GM21825 (cell line): ENCODE results near the gene RPH3AL.
"Not testable (repeated sequence)": the region's sequence is repeated elsewhere in the genome, so short reads cannot be mapped to it uniquely, and the experiment has no call there.

ENCODE experiments used
- ATAC-seq: cut with Tn5 transposase; IDR thresholded peaks from one replicate; pipeline ENCODE4 v1.9.1; 2021; ENCODE audit warnings: mild to moderate bottlenecking, moderate library complexity; ENCODE audit not compliant: unreplicated experiment

RPH3AL gene

GRCh38 chr17:206484-206883 lies 146.1 kb downstream of the RPH3AL start:
- ATAC-seq, result not testable (repeated sequence)

DNA sequence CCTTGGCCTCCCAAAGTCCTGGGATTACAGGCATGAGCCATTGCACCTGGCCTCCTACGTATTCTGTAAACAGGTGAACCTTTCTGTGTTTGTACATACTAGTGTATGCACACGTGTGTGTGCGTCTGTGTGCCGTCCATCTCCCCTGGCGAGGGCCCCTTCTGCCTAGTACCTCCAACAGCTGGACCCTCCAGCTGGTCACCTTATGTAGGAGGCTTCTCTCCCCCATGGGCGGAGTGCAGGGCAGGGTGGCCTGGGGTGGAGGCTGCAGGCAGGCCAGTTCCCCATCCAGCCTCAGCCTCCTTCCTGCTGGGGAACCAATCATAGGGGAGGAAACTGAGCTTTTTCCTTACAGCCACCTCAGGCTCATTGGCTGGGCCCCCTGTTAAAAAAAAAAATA lies 146.8 kb downstream of the RPH3AL start:
- no peak for ATAC-seq

DNA sequence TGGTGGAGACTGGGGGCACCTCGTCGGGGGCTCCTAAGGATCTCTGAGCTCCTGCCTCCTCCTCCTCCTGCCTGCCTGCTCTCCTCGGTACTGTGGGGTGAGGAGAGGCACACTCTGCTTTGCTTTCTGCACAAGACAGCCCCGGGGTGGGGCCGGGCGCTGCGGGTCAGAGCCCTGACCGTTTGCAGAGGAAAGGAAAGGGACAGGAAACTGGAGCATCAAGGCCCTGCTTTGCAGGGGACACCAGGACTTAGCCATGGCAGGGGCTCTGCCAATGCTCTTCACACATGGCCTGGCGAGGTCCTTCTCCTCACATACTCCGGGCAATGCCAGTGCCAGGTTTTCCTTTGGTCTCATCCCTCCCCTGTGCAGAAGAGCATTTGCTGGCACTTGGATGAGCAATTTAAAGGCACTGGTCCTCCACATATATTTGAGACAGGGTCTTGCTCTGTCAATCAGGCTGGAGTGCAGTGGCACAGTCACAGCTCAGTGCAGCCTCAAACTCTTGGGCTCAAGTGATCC lies 147.4 kb downstream of the RPH3AL start:
- no peak for ATAC-seq

DNA sequence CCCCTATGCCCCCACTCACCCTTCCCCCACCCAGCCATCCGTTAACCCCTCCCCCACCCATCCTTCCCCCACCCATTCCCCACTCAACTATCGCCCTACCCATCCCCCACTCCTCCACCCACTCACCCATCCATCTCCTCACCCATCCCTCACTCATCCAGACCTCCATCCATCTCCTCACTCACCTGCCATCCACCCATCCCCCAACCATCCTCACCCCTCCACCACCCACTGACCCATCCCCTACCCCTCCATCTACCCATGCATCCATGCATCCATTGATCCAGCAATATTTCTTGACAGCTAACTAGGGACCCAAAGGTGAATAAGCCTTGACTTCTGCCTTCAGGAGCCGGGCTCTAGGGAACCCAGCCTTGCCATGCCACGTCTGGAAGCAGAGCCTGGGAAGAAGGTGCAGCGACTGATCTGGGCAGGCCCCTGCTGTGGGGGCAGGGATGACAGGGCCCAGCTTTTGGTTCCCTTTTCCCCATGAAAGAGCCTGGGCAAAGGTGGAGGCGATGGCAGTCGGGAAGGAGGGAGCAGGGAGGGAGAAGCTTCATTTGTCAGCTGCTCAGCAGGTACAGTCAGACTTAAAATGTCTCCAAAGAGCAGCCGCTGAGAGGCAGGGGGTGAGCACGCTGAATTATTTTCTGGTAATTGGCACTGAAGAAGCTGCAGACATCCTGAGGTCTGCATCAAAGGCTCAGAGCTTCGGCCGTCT lies 148.0 kb downstream of the RPH3AL start:
- no peak for ATAC-seq

DNA sequence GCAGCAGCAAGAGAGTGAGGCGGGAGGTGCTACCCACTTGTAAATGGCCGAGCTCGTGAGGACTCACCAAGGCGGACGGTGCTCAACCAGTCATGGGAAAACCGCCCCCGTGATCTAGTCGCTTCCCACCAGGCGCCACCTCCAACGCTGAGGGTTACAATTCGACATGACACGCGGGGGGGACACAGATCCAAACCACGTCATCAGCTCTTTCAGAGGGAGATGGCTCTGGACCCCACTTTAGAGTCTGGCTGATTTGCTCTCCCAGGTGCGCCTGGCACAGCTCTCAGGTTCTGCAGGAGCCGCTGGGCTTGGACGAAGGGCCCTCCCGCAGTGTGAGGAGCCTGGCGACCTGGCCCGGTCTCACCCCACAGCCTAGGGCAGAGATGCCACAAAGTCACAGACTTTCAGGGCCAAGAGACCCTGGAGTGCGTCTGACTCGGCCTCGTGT lies 150.1 kb downstream of the RPH3AL start:
- no peak for ATAC-seq

DNA sequence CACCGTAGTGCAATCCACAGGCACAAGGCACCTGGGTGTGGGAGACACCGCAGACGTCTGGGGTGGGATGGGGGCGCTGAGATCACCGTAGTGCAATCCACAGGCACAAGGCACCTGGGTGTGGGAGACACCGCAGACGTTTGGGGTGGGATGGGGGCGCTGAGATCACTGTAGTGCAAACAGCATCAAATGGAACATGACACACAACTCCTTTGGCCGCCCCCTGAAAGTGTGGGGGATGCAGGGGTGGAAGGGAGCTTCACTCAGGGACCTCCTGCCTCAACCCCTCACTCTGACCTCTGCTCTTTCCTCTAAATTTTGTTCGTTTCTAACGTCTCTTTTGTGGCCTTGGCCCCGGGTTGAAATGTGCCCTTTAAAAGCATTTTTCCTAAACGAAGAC lies 150.9 kb downstream of the RPH3AL start:
- not testable (repeated sequence) for ATAC-seq

- ATAC-seq, result not testable (repeated sequence)
These were observed 151.3 kb downstream of the RPH3AL start for GRCh38 chr17:201257-201656.

DNA sequence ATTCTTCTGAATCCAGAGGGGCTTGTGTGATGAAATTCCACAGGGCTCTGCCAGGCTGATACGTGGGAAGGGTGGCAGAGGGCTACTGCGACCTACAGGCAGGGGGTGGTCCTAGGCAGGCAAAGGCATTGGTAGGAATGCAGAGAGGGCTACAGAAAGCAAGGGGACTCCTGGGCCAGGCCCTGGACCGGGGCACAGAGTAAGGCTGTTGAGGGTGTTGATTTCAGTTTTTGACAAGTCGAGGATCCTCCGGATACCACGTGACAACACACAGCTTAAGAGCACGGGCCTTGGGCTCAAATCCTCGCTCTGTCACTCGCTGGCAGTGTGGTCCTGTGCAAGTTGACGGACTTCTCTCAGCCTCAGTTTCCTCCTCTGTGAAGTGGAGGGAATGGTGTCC lies 152.0 kb downstream of the RPH3AL start:
- no peak for ATAC-seq

GRCh38 chr17:199806-200545 lies 152.6 kb downstream of the RPH3AL start:
- no peak for ATAC-seq

- no peak for ATAC-seq
These were observed 153.4 kb downstream of the RPH3AL start for GRCh38 chr17:199191-199604.

DNA sequence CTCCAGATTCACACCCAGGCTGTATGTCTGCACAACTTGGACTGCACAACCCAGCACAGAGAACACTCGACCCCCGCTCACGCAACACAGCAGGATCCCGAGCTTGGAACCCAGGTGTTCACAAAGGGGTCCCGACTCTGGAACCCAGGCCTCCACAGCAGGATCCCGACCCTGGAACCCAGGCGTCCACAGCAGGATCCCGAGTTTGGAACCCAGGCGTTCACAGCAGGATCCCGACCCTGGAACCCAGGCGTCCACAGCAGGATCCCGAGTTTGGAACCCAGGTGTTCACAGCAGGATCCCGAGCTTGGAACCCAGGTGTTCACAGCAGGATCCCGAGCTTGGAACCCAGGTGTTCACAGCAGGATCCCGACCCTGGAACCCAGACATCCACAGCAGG lies 154.4 kb downstream of the RPH3AL start:
- not testable (repeated sequence) for ATAC-seq

GRCh38 chr17:197352-197751 lies 155.3 kb downstream of the RPH3AL start:
- ATAC-seq, result no peak

GRCh38 chr17:194828-195602 lies 157.6 kb downstream of the RPH3AL start:
- no peak for ATAC-seq

- ATAC-seq, result no peak
These were observed 158.5 kb downstream of the RPH3AL start for GRCh38 chr17:193841-194806.

DNA sequence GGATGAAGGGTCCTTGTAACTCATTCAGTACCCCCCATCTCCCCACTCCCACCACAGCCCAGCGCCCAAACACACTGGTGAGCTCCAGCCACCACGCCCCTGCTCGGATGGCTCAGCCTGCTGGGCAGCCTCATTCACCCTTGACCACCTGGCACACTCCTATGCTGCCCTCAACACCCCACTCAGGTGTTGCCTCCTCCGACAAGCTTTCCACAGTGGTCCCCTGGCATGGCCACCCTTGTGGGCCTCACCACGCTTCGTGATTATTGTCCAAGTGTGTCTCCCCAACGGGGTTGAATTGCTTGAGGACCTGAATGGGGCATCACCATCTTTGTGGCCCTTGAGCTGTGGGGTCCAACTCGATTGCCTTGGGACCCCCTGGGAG lies 159.2 kb downstream of the RPH3AL start:
- no peak for ATAC-seq

DNA sequence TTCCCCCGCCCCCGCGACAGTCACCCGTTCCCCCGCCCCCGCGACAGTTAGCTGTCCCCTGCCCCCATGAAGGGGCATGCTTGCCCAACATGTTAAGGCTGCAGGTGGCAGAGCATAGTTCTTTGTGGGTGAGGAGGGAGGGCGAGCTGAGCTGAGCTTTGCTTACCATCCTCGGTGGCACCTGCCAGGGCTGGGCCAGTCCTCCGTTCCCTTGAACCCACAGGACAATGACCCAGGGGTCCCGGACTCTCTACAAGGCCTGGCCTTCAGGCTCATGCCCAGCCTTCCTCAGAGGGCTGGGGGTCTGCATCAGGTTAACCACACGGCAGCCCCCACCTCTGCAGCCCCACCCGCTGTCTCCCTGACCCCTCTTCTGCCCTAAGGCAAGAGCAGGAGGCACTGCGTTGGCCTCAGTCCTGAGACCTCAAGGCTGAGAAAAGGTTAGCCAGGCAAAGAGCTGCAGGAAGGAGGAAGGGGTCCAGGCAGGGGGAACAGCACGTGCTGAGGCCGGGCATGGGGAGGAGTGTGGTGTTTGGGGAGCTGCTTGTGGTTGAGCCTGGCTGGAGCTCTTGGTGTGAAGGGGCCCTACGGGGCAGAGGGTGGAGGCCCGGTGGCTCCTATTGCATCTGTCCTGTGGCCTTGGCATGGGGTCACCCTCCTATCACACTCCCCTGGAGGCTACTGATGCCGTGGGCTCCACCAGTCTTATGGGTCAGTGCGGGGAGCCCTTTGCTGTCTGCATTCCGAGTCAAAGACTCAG lies 159.8 kb downstream of the RPH3AL start:
- no peak for ATAC-seq

DNA sequence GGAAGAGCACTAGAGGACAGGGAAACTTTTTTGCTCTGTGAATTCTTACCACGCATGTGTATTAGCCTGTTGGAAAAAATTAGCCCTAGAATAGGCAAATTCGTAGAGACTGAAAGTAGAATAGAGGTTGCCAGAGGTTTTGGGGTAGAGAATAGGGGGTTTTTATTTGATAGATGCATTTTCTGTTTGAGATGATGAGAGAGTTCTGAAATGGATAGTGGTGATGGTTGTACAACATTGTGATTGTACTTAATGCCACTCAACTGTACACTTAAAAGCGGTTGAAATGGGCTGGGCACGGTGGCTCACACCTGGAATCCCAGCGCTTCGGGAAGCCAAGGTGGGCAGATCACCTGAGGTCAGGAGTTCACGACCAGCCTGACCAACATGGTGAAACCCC lies 163.2 kb downstream of the RPH3AL start:
- ATAC-seq, result no peak

DNA sequence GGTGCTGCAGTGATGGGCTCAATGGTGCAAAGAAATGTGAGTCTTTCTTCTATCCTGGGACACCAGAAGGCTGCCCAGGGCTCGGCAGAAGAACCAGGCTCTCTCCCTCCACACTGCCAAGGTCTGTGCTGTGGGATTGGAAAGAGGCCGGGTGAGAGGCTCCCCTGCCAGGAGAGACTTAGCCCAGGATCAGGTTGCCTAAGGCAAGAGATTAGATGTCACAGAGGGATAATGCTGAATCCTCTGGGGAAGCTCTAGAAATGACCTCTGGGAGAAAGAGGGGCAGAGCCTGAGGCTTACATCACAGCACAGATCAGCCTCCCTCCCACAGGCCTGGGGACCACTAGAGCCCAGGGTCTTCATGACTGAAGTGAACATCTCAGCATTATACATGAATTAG lies 165.5 kb downstream of the RPH3AL start:
- ATAC-seq, result no peak

DNA sequence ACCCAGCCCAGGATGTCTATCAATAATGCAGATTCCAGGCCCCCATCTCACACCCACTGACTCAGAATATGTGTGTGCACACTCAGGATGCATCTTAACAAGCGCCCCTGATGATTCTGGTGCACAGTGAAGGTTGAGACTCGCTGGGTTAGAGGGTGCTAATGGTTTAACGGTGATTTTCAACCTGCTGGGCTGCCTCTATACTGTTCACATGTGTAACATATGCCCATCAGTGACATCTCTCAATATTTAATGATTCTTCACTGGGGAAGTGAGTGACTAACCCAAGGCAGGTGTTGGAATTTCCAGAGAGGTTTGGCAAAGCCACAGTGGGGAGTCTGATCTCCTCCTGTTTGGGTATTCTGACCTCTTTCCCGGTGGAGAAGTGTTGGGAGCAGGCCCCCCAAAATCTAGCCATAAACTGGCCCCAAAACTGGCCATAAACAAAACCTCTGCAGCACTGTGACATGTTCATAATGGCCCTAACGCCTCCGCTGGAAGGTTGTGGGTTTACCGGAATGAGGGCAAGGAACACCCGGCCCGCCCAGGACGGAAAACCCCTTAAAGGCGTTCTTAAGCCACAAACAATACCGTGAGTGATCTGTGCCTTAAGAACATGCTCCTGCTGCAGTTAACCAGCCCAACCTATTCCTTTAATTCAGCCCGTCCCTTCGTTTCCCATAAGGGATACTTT lies 167.0 kb downstream of the RPH3AL start:
- ATAC-seq, result no peak
